ENCODE measurements around the gene SERP2.
A peak's percentile ranks its signal among the peaks of the same experiment; 100 is the strongest.
"Not testable (repeated sequence)": the region's sequence is repeated elsewhere in the genome, so short reads cannot be mapped to it uniquely, and the experiment has no call there.

Gene SERP2

DNA sequence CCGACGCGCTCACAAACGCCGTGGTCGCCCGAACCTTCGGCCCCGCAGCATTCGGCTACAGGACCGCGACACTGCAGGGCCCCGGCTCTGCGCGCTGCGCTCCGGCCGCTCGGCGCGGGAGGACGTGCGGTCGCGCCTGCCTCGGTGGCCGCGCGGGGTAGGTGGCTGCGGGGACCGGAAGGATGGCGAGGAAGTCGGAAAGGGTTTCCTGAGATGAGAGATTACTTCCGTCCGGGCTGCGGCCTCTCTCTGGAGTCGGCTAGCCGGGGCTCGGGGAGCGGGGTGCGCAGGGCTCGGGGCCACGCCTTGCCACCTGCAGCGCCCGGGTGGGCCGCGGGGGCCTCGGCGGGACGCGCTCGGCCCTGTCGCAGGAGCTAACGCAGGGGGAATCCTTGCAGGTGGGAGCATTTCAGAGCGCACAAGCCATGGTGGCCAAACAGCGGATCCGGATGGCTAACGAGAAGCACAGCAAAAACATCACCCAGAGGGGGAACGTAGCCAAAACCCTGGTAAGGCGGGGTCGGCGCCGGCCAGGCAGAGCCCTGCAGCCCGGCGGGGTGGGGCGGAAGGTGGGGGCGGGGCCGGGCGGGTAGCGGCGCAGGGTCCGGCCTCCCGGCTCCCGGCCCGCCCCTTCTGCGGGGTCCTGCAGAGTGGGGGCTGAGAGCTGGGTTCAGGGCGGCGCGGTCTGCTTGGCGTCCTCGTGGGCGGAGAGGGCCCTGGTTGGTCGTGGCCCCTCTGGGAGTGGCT lies at the start of gene SERP2:
TSS of gene SERP2 (plus strand) at position 224 of the 747 bp plus-strand sequence. CDS start at position 426, 202 bp downstream.
- DNase-seq (ENCODE audit: low spot score): peak; percentile 47

DNA sequence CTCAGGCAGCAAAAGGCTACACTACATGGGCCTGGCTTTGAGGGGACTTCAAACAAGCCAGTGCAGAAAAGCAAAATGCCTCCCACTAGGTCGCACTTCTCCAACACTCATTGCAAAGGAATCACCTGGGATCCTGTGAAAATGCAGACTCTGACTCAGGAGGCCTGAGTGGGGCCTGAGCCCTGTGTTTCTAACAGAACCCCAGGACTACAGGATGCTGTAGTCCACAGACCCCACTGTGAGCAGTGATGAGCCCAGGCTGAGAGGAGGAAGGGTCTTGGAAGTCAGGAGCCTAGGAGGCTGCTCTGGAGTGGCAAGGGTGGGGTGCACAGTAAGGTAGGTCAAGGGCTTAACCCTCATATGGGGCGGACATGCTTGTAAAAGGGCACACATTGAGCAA lies 46.7 kb upstream of the SERP2 start:
- no peak for DNase-seq (ENCODE audit: low spot score)

DNA sequence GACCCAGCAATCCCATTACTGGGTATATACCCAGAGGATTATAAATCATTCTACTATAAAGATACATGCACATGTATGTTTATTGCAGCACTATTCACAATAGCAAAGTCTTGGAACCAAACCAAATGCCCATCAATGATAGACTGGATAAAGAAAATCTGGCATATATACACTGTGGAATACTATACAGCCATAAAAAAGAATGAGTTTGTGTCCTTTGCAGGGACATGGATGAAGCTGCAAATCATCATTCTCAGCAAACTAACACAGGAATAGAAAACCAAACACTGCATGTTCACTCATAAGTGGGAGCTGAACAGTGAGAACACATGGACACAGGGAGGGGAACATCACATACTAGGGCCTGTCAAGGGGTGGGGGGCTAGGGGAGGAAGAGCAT lies 44.6 kb upstream of the SERP2 start:
- DNase-seq (ENCODE audit: low spot score): not testable (repeated sequence)

DNA sequence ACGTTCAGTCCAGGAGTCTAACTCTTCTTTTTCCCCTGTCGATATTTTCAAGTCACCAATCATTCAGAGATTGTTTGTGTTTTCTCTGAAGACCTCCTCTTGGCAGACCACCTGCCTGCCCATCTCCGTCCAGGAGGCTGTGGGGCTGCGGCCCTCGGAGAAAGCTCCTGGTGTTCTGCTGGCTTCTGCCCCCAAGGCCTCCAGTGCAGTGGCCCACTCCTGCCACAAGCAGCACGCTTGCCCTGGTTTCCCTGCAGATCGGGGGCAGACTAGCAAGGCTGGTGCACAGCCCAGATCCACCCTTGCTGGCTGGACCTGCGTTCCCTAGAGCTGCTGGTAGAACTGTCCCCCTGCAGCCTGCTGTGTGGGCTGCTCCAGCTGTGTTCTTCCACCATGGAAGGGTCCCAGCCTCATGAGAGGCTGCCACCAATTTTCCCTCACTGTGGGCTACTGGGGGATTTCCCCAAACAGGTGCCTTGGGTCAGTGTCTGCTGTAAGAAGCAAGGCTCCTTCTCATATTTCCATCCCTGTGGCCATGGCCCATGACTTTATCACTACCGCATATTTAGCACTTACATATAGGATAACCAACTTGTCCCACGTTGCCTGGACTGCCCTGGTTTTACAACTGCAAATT lies 43.6 kb upstream of the SERP2 start:
- no peak for DNase-seq (ENCODE audit: low spot score)

DNA sequence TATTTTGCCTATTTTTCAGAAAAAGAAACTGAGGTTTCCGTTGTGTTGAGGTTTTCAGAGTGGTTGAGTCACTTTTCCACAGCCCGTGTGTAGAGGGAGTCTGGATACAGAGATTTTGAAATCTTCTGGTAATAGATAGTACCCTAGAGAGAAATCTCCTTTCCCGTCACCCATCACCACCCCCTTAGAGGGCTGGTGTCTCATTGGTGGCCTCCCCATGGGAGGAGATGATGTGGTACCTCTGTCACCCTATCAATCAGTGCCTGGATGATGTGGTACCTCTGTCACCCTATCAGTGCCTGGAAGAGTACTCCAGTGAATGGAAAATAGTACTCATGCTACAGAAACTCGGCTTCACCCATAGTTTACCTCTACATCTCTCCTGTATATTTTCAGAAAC lies 42.2 kb upstream of the SERP2 start:
- DNase-seq (ENCODE audit: low spot score): no peak

DNA sequence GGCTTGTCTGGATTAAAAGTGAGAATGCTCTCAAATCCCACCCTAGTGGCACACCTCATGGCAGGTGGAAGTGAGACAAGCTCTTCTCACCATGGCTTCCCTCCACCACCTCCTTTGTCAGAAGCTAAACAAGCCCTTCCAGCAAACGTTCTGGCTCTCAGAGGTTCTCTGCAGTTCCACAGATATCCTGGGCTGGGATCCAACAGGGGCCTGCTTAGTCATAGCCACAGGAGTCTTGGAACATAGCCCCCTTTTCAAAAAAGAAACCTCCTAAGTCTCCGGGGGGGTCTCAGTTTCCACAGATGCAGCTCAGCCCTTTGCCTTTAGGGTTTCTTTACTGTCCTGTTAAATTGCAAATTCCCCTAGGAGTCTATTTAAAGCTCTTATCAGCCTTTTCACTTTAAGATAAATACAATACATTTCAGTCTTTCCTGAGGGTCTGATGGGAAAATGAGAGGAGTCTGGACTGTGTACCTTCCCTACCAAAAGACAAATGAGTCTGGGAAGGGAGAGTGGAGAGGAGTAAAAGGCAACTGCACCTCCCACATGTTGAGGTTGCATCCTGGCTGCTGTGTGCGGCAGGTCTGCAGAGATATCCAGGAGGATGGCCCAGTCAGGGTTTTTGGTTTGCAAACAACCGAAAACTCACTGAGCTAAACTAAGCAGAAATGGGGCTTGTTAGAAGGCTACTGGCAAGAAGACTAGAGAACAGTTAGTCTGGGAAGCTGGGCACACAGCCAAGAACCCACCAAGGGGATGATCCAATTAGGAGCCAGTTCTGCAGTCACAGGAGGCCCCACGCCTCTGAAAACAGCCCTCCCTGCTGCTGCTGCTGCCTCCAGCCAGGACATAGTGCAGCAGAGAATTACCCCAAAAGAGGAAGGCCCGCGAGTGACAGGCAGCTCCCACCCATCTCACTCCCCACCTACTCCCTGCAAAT lies 41.4 kb upstream of the SERP2 start:
- peak; percentile 55 for DNase-seq (ENCODE audit: low spot score)

DNA sequence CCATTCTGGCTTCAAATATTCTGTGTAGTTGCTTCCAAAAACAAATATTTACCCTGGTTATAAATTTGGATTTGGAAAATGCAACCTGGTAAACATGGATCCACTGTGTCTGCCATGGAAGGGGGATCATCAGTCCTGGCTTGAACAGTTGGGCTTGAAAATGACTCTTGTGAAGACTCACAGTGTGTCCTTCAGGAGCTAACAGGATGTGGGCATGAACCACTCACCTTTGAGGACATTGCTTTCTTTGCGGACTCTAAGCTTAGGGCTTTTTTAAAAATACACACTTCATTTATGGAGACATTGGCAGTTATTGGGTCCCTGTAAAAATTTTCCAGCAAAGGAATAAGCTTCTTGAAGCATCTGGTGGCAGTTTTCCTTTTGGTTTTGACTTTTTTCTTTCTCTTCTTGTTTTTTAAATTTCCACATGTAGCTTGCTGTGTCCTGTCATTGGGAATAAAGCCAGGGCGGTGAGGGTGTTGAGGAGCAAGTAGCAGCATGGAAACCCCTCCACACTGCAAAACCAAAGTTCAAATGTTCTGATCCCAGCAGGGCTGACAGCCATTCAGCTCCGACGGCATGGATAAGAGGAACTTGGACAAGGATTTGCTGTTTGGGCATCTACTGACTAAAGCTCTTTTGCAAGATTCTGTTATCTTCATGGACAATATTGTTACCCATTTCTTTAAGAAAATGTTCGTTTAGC lies 39.5 kb upstream of the SERP2 start:
- no peak for DNase-seq (ENCODE audit: low spot score)

DNA sequence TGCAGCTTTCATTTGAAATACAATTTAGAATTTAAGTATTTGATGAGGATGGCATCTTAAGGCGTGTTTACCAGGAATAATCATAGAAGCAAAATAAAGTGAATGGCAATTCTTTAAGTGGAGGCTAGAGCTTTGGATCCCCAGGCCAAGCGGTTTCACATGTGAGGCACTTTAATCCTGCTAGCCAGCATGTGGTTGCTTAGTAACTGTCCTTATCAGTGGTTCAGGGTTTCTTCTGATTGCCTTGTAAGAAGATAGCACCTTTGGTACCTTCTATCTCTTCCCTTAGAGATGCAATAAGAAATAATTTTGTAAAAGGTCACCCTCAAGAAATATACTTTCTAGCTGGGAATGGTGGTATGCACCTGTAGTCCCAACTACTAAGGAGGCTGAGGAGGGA lies 38.9 kb upstream of the SERP2 start:
- no peak for DNase-seq (ENCODE audit: low spot score)

DNA sequence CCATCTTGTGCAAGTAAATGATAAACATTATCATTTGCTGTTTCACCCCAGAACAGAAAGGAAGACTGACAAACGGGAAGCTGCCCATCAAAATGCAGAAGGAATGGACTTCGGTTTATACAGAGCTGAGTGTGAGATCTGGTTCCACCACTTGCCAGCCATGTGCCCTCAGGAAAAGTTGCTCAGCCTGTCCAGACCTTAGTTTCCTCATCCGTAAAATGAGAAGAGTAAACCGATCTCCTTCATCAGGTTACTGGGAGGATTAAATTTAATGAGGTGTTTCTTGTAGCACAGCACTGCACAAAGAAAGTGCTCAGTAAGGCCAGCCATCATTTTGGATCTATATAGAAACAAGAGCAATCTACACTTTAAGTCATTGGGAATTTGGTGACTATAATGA lies 36.7 kb upstream of the SERP2 start:
- no peak for DNase-seq (ENCODE audit: low spot score)

DNA sequence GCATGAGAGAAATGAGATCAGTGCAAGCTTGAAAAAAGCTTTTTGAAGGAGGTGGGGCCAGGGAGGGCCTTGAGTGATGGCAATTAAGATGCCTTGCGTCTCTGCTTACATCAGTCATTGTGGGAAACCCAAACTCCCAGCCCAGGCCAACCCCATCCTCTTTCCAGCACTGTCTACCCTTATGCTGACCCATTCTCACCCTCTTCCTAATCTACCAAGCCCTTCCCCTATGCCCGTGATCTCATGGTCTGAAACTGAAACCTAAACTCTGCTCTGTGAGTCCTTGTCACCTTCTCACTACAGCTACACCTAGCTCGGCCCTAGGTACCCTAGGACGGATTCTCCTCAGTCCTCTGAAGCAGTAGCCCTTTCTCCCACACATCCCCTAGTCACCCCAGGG lies 36.0 kb upstream of the SERP2 start:
- DNase-seq (ENCODE audit: low spot score): no peak

DNA sequence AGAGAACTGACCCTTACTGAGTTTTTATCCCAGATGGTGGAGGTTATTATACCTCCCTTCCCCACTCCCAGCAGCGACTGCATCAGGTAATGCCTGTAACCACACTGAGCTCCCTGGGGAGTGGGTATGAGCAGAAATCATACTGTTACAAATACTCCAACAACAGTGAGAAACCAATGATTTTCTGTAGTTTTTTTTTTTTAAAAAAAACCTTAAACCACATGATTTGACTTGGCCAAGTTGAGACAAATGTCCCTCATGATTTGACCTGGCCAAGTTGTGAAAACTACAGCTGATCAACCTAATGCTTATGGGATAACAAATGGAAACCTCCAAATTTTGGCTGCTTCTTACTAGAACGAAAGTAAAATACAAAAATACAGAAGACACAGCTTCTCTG lies 33.1 kb upstream of the SERP2 start:
- DNase-seq (ENCODE audit: low spot score): no peak

DNA sequence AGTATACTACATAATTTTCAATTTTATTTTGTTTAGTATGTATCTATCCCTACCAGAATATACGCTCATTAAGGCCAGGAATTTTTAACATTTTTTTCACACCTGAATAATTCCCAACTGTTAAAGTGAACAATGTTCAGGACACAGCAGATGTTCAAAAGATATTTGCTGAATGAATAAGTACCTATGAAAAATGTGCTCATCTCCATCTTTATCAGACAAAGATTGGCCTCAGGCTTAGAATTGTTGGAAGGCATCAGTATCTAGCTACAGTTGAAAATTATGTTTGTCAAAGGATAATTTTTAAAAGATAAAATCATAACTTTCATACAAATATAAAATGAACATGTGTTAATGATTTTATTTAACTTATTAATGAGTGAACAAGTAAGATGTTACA lies 30.9 kb upstream of the SERP2 start:
- DNase-seq (ENCODE audit: low spot score): no peak

DNA sequence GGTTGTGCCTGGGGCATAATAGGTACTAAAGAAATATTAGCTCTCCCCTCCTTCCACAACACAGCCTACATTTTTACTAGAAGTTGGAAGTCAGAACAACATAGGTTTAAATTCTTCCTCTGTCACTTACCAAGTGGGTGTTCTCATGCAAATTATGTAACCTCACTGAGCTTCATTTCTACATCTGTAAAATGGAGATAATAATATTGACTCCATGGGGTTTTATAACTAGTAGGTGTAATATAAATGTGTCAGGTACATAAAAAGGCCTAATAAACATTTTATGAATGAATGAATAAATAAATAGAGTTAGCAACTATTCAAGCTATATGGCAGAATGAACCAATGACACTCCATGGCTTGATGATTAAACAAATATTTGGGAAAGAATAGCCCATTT lies 27.1 kb upstream of the SERP2 start:
- DNase-seq (ENCODE audit: low spot score): no peak

DNA sequence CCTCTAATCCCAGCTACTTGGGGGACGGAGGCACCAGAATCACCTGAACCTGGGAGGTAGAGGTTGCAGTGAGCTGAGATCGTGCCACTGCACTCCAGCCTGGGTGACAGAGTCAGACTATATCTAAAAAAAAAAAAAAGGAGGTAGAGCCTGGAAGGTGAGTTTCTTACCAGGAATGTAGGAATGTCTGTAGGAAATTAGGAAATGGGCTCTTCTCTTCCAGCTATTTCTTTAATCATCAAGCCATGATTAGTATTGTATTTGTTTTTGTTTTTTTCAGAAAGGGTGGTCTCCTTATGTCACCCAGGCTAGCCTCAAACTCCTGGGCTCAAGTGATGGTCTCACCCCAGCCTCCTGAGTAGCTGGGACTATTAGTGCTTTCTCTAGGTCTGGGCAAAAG lies 26.3 kb upstream of the SERP2 start:
- DNase-seq (ENCODE audit: low spot score): no peak

DNA sequence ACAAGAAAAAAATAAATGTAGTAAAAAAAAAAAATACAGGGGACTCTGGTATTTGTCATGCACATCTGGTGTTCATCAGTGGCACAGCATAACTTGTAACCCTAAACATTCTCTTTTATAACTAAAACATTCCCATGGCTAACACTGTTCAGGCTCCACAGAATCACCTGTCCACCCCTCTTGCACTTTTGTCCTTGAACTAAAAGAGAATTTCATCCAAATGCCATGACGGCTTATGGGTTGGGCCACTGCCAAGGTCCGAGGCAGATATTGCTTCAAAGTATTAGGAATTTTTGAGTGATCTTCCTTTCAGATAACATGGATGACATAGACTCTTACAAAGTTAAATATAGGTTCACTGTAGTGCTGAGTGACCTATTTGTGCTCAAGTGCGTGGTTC lies 25.7 kb upstream of the SERP2 start:
- no peak for DNase-seq (ENCODE audit: low spot score)

DNA sequence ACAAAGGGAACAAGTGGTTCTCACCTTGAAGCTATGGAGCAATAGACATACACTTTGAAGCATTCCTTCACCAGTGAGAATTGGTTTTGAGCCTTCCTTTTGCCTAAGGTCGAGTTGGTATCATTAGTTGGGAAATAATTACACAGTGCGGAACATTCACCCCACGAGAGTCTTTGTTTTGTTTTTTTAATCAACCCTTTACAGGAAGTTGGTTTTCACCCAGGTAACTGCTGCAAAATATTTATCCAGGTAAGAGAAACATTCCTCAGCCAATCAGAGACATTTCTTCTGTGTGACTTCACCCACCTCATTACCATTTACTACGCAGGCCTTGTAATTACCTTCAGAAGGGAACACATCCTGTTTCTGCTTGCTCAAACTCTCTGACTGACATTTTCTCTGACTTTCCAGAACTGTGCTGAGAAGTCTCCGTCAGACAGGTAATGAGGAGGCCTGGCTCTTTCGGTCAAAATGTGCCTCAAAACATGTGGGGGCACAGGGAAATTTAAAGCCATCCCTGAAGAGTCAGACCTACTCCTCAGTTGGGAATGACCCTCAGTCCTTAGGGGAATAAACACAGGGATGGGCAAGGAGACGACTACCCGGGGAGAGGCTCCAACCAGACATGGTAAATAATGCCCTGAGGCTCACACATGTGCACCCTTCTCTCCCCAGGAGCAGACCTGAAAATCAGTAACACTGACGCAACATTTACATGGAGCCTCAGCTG lies 22.7 kb upstream of the SERP2 start:
- DNase-seq (ENCODE audit: low spot score): no peak

DNA sequence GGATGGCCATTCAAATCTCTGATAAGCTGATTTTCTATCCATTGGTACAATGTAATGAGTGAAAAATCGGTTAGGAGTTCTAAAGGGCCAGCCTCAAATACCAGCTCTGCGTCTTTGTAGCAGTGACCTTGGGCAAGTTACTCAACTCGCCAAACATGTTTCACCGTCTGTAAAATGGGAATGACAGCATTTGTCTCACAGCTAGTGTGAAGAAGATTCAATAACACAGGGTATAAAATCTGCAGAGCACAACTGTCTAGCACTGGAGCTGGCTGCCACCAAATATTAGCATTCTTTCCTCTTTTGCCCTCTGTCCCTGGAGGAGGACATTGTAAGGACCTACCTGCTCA lies 22.1 kb upstream of the SERP2 start:
- no peak for DNase-seq (ENCODE audit: low spot score)

DNA sequence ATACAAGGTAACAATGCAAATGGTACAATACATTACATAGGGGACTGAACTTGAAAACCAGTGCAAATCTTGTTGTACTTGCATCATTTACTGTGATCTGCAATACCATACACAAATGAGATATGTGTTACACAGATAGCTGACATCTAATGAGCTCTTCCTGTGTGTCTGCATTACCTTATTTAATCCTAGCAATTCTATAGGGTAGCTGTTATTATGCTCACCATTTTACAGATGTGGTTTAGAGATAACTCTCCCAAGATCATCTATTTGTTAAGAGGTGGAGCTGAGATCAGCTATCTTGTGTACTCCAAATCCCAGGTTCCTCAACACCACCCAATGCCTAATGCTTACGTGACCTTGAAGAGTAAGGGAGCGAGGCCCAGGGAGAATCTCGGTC lies 21.4 kb upstream of the SERP2 start:
- DNase-seq (ENCODE audit: low spot score): no peak

DNA sequence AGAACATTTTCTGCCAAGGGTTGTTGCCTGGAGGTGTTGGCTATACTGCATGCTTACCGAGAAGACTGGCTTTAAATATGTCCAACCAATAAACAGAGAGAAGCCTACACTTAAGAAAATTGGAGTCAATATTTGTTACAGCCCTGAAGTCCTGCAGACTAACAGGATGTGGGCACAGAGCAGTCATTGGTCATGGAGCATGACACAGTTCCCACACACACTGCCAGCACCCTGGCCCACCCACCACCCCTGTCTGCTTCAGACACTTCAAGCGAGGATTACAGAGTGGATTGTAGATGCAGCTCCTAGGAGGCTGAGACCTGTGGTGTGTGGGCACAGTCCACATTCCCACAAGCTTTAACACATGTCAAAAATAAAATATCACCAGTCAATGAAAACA lies 21.0 kb upstream of the SERP2 start:
- DNase-seq (ENCODE audit: low spot score): no peak

DNA sequence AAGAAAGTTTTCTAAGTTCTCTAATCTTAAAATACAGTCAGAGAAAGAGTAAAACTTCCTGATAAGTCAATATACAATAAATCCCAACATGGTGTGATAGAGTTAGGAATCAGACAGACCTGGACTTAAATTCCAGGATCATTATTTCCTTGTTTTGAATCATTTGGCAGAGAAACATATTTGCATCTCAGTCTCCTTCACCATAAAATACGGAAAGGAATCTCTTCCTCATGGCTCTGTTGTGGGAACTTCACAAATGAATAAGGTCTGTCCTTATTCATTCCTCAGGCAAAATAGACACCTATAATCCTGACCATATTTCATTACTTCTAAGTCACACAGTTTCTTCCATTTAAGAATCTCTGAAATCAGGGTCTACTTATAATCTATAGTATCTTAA lies 19.3 kb upstream of the SERP2 start:
- no peak for DNase-seq (ENCODE audit: low spot score)

DNA sequence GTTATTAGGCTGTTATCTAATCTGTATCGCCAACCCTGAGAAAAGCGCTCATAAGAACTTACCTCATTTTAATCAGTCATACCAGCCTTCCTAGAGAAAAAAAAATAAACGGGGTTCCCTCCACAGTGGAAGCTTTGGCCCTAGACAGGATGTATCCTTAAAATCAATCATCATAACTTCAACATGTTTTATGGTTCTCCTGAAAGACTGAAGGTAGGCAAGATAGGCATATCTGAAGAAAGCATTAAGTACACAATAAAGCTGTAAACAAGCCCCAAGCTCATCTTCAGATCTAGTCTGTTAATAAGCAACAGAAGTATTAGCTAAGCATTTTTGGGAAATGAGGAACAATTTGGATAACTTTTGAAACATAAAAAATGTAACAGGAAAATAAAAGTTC lies 18.7 kb upstream of the SERP2 start:
- no peak for DNase-seq (ENCODE audit: low spot score)

DNA sequence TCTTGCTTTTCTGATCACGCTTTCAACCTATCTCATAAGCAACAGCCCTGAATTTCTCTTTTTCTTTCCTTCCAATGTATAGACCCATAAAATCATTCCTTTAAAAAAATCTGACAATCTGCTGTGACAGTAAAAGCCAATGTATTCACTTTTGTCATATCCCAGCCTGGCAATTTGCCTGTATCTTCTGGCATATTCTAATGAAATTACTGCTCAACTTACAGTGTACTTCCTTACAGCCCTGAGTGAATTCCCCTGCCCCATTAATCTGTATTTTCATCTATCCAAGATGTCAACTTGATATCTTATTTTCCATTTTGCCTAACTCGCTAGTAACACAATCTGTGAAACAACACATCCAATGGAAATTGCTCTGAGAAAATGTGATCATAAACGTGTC lies 18.0 kb upstream of the SERP2 start:
- DNase-seq (ENCODE audit: low spot score): no peak

Measured in globus pallidus (tissue), 1 donor.